Neuron (in vitro differentiated cells): ENCODE data around the gene VPS51.

Source experiments
- H2AFZ ChIP-seq: one replicate; pipeline ENCODE4 v1.6.1; 2013; ENCODE audit warnings: low read depth, mild to moderate bottlenecking, inconsistent platforms, low read length, moderate library complexity
- H3K27me3 ChIP-seq: one replicate; pipeline ENCODE4 v1.6.1; 2013; ENCODE audit warnings: low read length; ENCODE audit not compliant: insufficient read depth
- H3K36me3 ChIP-seq: one replicate; pipeline ENCODE4 v1.6.1; 2013; ENCODE audit warnings: low read length; ENCODE audit not compliant: insufficient read depth
- H3K4me1 ChIP-seq: one replicate; pipeline ENCODE4 v1.6.1; 2013; ENCODE audit warnings: low read length; ENCODE audit not compliant: insufficient read depth
- H3K4me3 ChIP-seq: 2 replicates; pipeline ENCODE4 v1.5.1; 2013; ENCODE audit warnings: mild to moderate bottlenecking, low read length, moderate library complexity
- H3K9me3 ChIP-seq: one replicate; pipeline ENCODE4 v1.6.1; 2013; ENCODE audit warnings: low read length

The VPS51 gene

DNA sequence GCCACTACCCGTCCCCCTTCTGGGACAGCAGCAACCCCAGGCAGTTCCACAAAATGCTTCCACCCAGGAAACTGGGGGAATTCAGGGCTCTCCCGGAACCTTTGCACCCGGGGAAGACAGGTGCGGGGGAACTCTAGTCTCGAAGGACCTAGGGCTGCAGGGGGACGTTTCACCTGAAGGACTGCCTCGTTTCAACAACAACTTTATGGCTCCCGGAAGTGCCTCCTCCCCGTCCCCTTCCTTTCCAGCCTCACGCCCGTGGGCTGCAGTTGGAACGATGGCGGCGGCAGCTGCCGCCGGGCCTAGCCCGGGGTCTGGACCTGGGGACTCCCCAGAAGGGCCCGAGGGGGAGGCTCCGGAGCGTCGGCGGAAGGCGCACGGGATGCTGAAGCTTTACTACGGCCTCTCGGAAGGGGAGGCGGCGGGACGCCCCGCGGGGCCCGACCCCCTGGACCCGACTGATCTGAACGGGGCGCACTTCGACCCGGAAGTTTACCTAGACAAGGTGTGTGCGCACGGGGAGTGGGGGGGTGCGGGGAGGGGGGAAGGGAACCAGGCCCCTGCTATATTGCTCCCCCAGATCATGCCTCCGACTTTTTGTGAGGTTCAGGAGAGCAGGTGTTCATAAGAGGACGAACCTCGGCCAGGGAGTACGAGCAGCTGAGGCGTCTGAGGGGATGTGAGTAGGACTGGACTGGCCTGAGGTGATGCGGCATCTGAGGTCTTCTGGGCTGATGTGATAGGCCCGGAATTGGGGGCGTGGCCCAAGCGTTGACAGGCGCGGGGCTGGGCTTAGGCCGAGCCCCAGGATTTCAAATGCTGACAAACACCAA lies at the start of gene VPS51:
VPS51 (plus strand) TSS at position 241 of the 833 bp plus-strand sequence; CDS start at position 278, 37 bp downstream.
- Histone ChIP-seq H3K4me3 (peak within 1 kb of the TSS; percentile 88), H3K27me3 (no peaks in the 10 kb centered on the region), H3K4me1 (peaks cover 10% of the 10 kb centered on the region), H3K9me3 (no peaks in the 10 kb centered on the region), H3K36me3 (no peaks in the 10 kb centered on the region), H2AFZ (peak within 1 kb of the TSS; percentile 82)

DNA sequence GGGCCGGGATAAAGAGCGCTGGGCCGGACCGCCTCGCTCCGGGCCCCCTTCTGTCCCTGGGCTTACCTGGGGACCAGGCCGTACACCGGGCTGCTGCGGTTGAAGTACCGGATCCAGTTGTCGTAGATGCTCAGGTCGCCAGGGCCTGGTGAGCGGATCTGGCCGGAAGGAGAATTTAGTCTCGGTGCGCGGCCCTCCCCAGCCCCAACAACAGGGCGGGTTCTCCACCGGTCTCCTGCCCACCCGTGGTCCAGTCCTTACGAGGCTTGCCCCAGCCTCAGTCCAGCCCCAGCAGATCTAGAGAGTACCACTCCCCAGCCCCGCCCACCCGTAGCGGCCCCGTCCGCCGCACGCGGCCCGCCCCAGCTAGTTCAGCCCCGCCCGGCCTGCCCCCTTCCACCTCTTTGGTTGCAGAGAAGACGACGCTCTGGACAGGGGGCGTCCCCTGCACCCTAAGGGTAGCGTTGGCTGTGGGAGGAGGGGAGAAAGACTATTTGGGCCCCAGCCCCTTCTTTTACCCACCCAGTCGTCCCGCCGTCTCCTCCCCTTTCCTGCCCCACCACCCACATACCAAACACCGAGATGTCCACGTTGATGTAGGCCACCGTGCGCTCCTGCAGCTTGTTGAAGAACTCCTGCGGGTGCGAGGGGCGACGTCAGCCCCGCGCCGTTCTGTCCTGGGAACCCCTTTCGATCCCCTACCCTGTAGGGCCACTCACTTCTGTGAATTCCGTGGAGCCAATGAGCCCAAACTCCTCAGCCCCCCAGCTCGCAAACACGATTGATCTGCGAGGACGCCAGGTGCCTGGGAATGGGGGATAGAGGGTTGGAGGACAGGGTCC lies 48.2 kb upstream of the VPS51 start:
- no peak overlapping the region for H2AFZ ChIP-seq
- no peaks in the 10 kb centered on the region for H3K9me3 ChIP-seq
- H3K27me3 ChIP-seq = peaks cover 3% of the 10 kb centered on the region
- H3K4me3 ChIP-seq = no peak overlapping the region
- peaks cover 21% of the 10 kb centered on the region for H3K36me3 ChIP-seq
- H3K4me1 ChIP-seq = no peaks in the 10 kb centered on the region

GRCh38 chr11:65051398-65051858 lies 44.6 kb upstream of the VPS51 start:
- Histone ChIP-seq H3K4me1 (no peaks in the 10 kb centered on the region), H3K9me3 (no peaks in the 10 kb centered on the region), H2AFZ (no peak overlapping the region), H3K27me3 (peaks cover 9% of the 10 kb centered on the region), H3K4me3 (no peak overlapping the region), H3K36me3 (no peaks in the 10 kb centered on the region)

DNA sequence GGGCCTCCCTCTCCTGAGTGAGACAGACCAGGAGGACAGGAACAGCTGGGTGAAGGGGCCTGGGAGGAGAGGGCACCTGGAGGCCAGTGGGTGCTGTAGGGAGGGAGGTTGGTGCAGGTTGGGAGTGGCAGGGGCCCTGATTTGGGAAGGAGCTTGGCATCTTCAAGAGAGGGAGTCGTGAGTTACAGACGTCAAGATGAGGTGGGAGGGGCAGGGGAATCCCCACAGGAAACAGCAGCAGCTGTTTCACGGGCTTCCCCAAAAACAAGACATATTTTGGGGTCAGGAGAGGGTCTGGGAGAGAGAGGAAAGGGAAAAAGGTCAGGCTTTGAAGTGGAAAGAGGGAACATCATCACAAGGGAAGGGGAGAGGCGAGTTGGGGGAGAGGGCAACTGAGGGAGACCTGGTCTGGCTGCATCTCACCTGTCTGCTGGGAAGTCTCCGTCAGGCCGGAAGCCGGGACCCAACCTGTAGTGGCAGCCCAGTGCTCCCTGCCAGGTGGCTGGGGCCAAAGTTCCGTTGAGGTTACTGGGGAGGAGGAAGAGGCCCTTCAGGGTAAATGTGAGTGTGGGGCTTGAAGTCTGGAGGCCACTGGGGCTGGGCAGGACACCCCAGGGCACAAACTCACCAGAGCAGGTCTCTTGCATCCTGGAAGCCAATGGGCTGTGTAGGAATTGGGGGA lies 42.0 kb upstream of the VPS51 start:
- Histone ChIP-seq H3K4me3 (no peak overlapping the region), H3K9me3 (no peaks in the 10 kb centered on the region), H2AFZ (no peak overlapping the region), H3K36me3 (no peaks in the 10 kb centered on the region), H3K4me1 (no peaks in the 10 kb centered on the region), H3K27me3 (peaks cover 9% of the 10 kb centered on the region)

- no peaks in the 10 kb centered on the region for H3K36me3 ChIP-seq
- H3K9me3 ChIP-seq = no peaks in the 10 kb centered on the region
- no peaks in the 10 kb centered on the region for H3K4me1 ChIP-seq
- H2AFZ ChIP-seq = no peak overlapping the region
- H3K4me3 ChIP-seq = no peak overlapping the region
- H3K27me3 ChIP-seq = peaks cover 9% of the 10 kb centered on the region
Observed at GRCh38 chr11:65055538-65055937, 40.5 kb upstream of the VPS51 start.

DNA sequence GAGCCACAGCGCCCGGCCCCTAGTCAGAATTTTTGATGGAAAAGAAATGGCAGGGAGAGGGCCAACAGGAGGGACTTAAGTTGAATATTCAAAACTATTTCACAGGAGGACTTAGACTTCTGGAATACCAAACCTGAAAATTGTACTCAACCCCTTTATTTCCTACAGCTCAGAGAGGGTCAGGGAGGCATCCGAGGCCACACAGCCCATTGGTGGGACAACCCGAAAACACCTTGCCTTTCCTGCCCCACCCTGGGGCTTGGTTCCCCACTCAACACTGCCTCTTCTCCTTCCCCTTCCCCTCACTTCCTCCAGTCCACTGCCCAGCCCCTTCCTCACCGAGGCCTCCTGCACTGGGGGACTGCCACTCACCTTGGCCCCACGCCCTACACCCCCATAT lies 39.0 kb upstream of the VPS51 start:
- H3K4me3 ChIP-seq = no peak overlapping the region
- peaks cover 9% of the 10 kb centered on the region for H3K27me3 ChIP-seq
- no peak overlapping the region for H2AFZ ChIP-seq
- H3K4me1 ChIP-seq = no peaks in the 10 kb centered on the region
- no peaks in the 10 kb centered on the region for H3K9me3 ChIP-seq
- H3K36me3 ChIP-seq = no peaks in the 10 kb centered on the region

- H2AFZ ChIP-seq = no peak overlapping the region
- no peaks in the 10 kb centered on the region for H3K9me3 ChIP-seq
- peaks cover 8% of the 10 kb centered on the region for H3K27me3 ChIP-seq
- no peaks in the 10 kb centered on the region for H3K36me3 ChIP-seq
- no peaks in the 10 kb centered on the region for H3K4me1 ChIP-seq
- H3K4me3 ChIP-seq = no peak overlapping the region
Observed at GRCh38 chr11:65057526-65057925, 38.5 kb upstream of the VPS51 start.

GRCh38 chr11:65058012-65058411 lies 38.0 kb upstream of the VPS51 start:
- Histone ChIP-seq H3K9me3 (no peaks in the 10 kb centered on the region), H3K4me1 (no peaks in the 10 kb centered on the region), H3K36me3 (no peaks in the 10 kb centered on the region), H3K27me3 (peaks cover 6% of the 10 kb centered on the region), H2AFZ (no peak overlapping the region), H3K4me3 (no peak overlapping the region)

DNA sequence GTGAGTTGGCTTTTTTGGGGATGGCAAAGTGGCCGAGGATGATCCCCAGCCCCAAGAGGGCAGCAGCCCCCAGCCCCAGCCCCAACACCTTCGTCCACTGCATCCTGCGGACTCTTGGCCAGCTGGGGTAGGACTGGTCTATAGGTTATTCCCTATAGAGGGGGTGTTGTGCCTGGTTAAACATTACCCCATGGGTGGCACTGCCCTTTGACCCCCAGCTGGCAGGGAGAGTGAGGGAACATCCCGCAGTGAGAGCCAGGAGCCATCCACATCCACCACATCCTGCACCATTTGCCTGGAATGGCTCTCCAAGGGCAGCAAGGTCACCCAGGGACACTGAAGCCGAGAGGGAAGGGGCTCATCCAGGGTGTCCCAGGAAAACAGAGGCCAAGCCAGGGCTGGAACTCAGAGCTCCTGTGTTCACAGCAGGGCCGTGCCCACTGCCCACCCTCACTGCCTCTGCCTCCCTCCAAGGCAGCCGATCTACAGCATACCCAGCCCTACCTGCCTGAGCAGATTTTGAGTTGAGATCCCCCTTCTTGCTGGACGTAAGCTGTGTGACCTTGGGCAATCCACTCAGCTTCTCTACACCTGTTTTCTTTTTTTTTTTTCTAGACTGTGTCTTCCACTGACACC lies 37.5 kb upstream of the VPS51 start, which contains the start of gene NAALADL1:
NAALADL1 (minus strand) TSS at position 135 of the 636 bp plus-strand sequence; CDS start at position 103, 32 bp downstream.
- no peak within 1 kb of the TSS for H2AFZ ChIP-seq
- peaks cover 2% of the 10 kb centered on the region for H3K27me3 ChIP-seq
- H3K4me3 ChIP-seq = no peak within 1 kb of the TSS
- no peaks in the 10 kb centered on the region for H3K4me1 ChIP-seq
- H3K9me3 ChIP-seq = no peaks in the 10 kb centered on the region
- H3K36me3 ChIP-seq = no peaks in the 10 kb centered on the region

DNA sequence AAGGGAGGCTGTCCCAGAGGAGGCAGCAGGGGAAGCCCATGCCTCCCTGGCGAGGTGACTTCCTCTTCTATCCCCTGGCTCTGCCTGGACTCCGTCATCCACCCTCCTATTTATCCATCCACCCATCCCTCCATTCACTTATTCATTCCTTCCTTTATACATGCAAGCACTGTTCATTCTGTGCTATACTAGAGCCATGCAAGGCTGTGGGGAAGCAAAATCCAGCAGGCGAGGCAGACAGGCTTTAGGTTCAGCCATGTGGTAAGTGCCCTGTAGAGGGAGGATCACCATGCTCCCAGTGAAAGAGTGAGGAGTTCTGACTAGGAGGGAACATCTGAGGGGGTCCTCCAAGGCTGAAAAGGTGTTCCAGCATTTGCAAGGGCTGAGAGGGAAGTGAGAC lies 36.5 kb upstream of the VPS51 start:
- Histone ChIP-seq H3K27me3 (no peaks in the 10 kb centered on the region), H3K36me3 (no peaks in the 10 kb centered on the region), H2AFZ (no peak overlapping the region), H3K4me3 (no peak overlapping the region), H3K9me3 (no peaks in the 10 kb centered on the region), H3K4me1 (no peaks in the 10 kb centered on the region)

DNA sequence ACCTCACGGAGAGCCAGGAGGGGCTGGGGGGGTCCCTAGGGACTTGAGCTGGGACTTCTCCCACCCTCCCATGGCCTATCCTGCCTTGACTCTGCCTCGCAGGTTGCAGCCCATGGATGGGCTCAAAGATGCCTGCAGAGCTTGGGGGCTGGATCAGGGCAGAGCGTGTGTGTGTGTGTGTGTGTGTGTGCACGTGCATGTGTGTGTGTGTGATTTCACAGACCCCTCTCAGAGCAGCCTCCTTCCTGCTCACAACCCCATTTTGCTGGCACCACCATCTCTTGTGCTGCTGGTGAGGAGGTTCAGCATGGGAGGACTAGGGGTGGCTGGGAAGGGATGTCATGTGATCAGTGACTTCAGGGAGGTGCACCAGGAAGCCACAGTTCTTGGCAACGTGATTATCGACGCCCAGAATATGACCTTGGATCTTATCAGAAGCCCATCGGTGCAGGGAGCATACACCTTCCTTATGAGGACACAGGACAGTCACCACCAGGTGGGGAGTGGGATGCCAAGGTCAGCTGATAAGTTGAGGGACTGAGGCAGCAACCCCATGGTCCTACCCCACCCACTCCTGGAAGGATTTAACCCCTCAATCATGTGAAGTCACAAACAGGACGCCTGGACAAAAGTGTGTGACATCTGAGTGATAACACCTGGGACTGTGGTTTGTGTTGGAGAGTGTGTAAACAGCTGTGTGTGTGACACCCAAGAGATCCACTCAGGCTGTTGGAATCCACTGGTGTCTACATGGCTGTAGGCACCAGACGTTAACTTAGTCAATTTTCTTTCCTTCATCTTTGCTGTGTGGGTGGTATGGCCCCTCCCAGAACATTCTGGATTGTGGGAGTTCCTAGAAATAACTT lies 35.8 kb upstream of the VPS51 start:
- no peaks in the 10 kb centered on the region for H3K9me3 ChIP-seq
- no peak overlapping the region for H3K4me3 ChIP-seq
- no peaks in the 10 kb centered on the region for H3K27me3 ChIP-seq
- H3K36me3 ChIP-seq = no peaks in the 10 kb centered on the region
- H2AFZ ChIP-seq = no peak overlapping the region
- no peaks in the 10 kb centered on the region for H3K4me1 ChIP-seq

DNA sequence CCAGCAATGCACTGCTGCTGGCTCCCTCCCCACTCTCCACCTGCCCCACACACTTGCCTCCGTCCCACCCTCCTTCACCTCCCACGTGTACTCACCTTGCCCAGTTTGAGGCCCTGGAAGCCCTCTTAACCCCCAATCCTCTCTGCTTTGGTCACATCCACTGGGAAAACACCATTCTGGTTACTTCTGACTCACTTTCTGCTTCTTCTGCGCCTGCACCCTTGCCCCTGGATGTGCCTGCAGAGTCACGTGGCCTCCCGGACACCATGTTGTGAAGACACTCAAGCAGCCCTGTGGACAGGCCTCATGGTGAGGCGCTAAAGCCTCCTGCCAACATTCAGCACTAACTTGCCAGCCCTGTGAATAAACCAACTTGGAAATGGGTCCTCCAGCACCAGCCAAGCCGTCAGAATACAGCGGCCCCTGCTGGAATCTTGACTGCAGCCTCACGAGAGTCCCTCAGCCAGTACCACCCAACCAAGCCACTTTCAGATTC lies 35.1 kb upstream of the VPS51 start:
- Histone ChIP-seq H3K36me3 (no peaks in the 10 kb centered on the region), H3K4me1 (no peaks in the 10 kb centered on the region), H3K4me3 (no peak overlapping the region), H2AFZ (no peak overlapping the region), H3K9me3 (no peaks in the 10 kb centered on the region), H3K27me3 (no peaks in the 10 kb centered on the region)
